Measurements from ENCODE around the gene SPOCK1. TPM values are rescaled to one million over a fixed set of nuclear protein-coding genes. Genes with fewer than 3 reads are reported as not detected.

SPOCK1 gene
- total and polyA plus RNA-seq, 2 donors (not counting 3 experiments of a cell fraction or from before 2014, with no cell fraction given): 144 to 280 TPM

DNA sequence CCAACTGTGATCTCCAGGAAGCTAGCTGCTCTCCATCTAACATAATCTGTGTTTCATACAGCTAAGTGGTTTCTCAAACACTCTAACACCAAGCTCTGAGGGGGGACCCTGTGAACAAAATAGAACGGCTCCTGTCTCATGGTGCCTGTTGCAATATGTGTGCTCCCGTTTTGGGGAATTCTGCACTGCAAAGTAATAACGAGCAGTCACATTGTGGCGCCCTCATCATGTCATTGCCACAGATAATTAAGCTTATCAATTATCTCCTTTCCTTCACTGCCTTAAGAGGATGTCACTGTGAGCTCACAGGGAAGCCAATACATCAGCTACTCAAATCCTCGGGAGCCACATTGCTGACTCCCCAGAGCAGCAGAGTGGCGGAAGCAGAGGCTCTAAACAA, 416.2 kb downstream of the SPOCK1 start:
- TF ChIP-seq MYC (IDR thresholded peaks at IDR 0.05; ENCODE audit: low read depth, low read length) (no peak), EZH2 (IDR thresholded peaks at IDR 0.05; ENCODE audit: borderline replicate concordance, low read depth, low read length, severe bottlenecking) (no peak), POLR2AphosphoS5 (IDR thresholded peaks at IDR 0.05; ENCODE audit: insufficient read depth, low read depth, low read length) (no peak), POLR2A (IDR thresholded peaks at IDR 0.05; ENCODE audit: low read depth, low read length) (no peak)
- TF ChIP-seq, protein P1, sequence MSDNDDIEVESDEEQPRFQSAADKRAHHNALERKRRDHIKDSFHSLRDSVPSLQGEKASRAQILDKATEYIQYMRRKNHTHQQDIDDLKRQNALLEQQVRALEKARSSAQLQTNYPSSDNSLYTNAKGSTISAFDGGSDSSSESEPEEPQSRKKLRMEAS (IDR thresholded peaks at IDR 0.05; ENCODE audit: insufficient read depth, insufficient read length): no peak
- TF ChIP-seq, protein P2, sequence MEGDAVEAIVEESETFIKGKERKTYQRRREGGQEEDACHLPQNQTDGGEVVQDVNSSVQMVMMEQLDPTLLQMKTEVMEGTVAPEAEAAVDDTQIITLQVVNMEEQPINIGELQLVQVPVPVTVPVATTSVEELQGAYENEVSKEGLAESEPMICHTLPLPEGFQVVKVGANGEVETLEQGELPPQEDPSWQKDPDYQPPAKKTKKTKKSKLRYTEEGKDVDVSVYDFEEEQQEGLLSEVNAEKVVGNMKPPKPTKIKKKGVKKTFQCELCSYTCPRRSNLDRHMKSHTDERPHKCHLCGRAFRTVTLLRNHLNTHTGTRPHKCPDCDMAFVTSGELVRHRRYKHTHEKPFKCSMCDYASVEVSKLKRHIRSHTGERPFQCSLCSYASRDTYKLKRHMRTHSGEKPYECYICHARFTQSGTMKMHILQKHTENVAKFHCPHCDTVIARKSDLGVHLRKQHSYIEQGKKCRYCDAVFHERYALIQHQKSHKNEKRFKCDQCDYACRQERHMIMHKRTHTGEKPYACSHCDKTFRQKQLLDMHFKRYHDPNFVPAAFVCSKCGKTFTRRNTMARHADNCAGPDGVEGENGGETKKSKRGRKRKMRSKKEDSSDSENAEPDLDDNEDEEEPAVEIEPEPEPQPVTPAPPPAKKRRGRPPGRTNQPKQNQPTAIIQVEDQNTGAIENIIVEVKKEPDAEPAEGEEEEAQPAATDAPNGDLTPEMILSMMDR (IDR thresholded peaks at IDR 0.05; ENCODE audit: extremely low read depth in 1 of 2, insufficient read depth in 1 of 2, low read depth in 1 of 2, low read length in 2 of 2): no peak
- POLR2A ChIA-PET: no interaction called here
- no peaks in the 10 kb centered on the region for H3K27me3 ChIP-seq (ENCODE audit: control insufficient read depth in 2 of 2, insufficient read depth in 2 of 2, low read length in 2 of 2)

More for the DNA sequence above, 416.2 kb downstream of the SPOCK1 start:
- no peaks in the 10 kb centered on the region for H4K20me1 ChIP-seq (replicated peaks; ENCODE audit: control insufficient read depth, extremely low read depth, insufficient read depth, low read length)
- H3K36me3 ChIP-seq (ENCODE audit: control insufficient read depth in 2 of 2, extremely low read depth in 1 of 2, insufficient read depth in 2 of 2, low read length in 2 of 2): no peaks in the 10 kb centered on the region
- H3K4me1 ChIP-seq (ENCODE audit: control insufficient read depth, extremely low read depth, insufficient read depth, low read length): no peaks in the 10 kb centered on the region
- no peak overlapping the region for H2AFZ ChIP-seq (ENCODE audit: low read depth, low read length)
- CTCF ChIA-PET: interaction anchor here (1.0 to 1.9 kb wide), 4 partner anchors 8 to 237 kb away, joined by 3 to 10 read pairs (median 8); no protein-coding TSS in a partner anchor
- H3K9ac ChIP-seq (replicated peaks; ENCODE audit: extremely low read depth, insufficient read depth, low read length): no peak overlapping the region
- no peaks in the 10 kb centered on the region for H3K79me2 ChIP-seq (ENCODE audit: control insufficient read depth, insufficient read depth, low read length)
- intact Hi-C loops (cut with micrococcal nuclease) (no loop called here), dilution Hi-C loops (cut with MboI; ENCODE audit: extremely low pct_ligation_motif_present, low sequenced_read_pairs) (no loop called here)
- FAIRE-seq (no peak), DNase-seq (ENCODE audit: low read depth, low spot score) (no peak)
- BruUV-seq (replicated peaks): no TSS peak
- no peak overlapping the region for H3K4me2 ChIP-seq (ENCODE audit: insufficient read depth, low read length)
- H3K9me3 ChIP-seq (replicated peaks; ENCODE audit: control insufficient read depth, insufficient read depth, low read length): no peaks in the 10 kb centered on the region
- H3K9me1 ChIP-seq (replicated peaks; ENCODE audit: control insufficient read depth, extremely low read depth, insufficient read depth, low read length): no peaks in the 10 kb centered on the region
- H3K4me3 ChIP-seq (replicated peaks in 1 of 3; ENCODE audit: insufficient read depth in 1 of 3, low read depth in 1 of 3, low read length in 3 of 3): no peak overlapping the region
- no peak overlapping the region for H3K27ac ChIP-seq (ENCODE audit: insufficient read depth, low read depth, low read length)

All from endothelial cell of umbilical vein (primary cell).